ENCODE data around the gene SLC13A3. TPM values are rescaled to one million over a fixed set of nuclear protein-coding genes. Genes with fewer than 3 reads are reported as not detected.

SLC13A3 gene
- total RNA-seq, 3 donors from 2014 or later (not counting 1 experiment from before 2014, with no cell fraction given): 0.63 TPM; not detected in 1

DNA sequence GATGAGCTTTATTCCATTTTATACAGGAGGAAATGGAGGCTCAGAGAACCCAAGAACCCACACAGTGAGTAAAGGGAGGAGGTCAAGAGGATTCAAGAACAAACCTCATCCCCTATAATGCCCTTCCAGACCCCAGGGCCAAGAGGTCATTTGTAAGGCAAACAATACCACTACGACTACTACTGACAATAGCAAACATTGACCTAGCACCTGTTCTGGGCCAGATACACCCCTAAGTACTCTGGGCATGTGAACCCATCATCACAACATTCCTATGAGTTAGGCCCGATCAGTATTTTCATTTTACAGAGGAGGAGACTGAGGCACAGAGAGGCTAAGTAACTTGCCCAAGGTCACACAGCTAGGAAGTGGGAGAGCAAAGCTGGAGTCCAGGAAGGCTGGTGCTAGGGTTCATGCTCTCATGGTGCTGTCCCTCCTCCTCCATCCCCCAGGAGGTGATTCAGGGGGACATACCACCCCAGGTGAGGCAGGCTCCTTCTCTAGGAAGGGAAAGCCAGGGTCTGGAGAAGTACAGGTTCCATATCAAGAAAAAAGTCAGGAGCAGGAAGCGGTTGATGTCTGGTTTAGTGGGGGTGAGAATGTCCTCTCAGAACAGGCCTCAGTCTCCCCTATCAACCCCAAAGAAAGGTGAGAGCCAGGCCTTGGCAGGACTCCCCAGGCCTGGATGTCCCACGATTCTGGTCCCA, 13.7 kb downstream of the SLC13A3 start:
- Mint-ChIP-seq H3K36me3 (no peaks in the 10 kb centered on the region), H3K27ac (no peak overlapping the region), H3K27me3 (ENCODE audit: low read depth in 2 of 2) (peaks cover 5 to 7% of the 10 kb centered on the region in 2 donors), H3K9me3 (no peaks in the 10 kb centered on the region), H3K4me1 (no peaks in the 10 kb centered on the region), H3K4me3 (no peak overlapping the region)
- ATAC-seq: no peak
- WGBS (ENCODE audit: insufficient coverage): 85% methylated on average over 3 of the region's 4 CpGs
- Histone ChIP-seq H3K9me3 (ENCODE audit: control insufficient read depth, insufficient read depth, low read length) (no peaks in the 10 kb centered on the region), H3K36me3 (ENCODE audit: control insufficient read depth, insufficient read depth, low read length) (no peaks in the 10 kb centered on the region), H3K4me3 (ENCODE audit: low read length) (no peak overlapping the region), H3K27ac (ENCODE audit: low read length) (no peak overlapping the region), H3K27me3 (ENCODE audit: control insufficient read depth, insufficient read depth, low read length) (no peaks in the 10 kb centered on the region), H3K4me1 (ENCODE audit: control insufficient read depth, insufficient read depth, low read length) (no peaks in the 10 kb centered on the region)
- DNase-seq: no peak
- TF ChIP-seq, protein P1, sequence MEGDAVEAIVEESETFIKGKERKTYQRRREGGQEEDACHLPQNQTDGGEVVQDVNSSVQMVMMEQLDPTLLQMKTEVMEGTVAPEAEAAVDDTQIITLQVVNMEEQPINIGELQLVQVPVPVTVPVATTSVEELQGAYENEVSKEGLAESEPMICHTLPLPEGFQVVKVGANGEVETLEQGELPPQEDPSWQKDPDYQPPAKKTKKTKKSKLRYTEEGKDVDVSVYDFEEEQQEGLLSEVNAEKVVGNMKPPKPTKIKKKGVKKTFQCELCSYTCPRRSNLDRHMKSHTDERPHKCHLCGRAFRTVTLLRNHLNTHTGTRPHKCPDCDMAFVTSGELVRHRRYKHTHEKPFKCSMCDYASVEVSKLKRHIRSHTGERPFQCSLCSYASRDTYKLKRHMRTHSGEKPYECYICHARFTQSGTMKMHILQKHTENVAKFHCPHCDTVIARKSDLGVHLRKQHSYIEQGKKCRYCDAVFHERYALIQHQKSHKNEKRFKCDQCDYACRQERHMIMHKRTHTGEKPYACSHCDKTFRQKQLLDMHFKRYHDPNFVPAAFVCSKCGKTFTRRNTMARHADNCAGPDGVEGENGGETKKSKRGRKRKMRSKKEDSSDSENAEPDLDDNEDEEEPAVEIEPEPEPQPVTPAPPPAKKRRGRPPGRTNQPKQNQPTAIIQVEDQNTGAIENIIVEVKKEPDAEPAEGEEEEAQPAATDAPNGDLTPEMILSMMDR (IDR thresholded peaks at IDR 0.05): no peak
- intact Hi-C loops (cut with micrococcal nuclease): no loop called here

DNA sequence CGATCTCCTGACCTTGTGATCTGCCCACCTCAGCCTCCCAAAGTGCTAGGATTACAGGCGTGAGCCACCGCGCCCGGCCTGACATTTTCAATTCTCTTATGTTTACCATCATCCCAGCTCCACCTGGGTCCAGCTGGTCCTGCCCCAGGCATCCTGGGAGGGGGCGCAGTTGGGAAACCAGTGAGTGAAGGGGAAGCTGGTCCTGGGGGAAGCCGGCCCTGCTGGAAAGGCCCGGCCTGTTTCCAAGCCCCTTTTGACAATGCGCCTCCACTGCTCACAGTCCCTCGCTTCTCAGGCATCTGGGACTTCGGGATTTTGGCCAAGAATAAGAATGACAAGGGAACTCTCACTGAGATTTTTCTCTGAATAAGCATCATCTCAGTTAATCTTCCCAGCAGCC, 14.2 kb downstream of the SLC13A3 start:
- intact Hi-C loops (cut with micrococcal nuclease): no loop called here
- no peaks in the 10 kb centered on the region for H3K4me1 Mint-ChIP-seq
- Histone ChIP-seq H3K4me3 (ENCODE audit: low read length) (no peak overlapping the region), H3K4me1 (ENCODE audit: control insufficient read depth, insufficient read depth, low read length) (peaks cover 3% of the 10 kb centered on the region), H3K27ac (ENCODE audit: low read length) (no peak overlapping the region), H3K9me3 (ENCODE audit: control insufficient read depth, insufficient read depth, low read length) (no peaks in the 10 kb centered on the region), H3K27me3 (ENCODE audit: control insufficient read depth, insufficient read depth, low read length) (no peaks in the 10 kb centered on the region), H3K36me3 (ENCODE audit: control insufficient read depth, insufficient read depth, low read length) (no peaks in the 10 kb centered on the region)
- TF ChIP-seq, protein P1 (IDR thresholded peaks at IDR 0.05): no peak
- H3K27me3 Mint-ChIP-seq (ENCODE audit: low read depth in 2 of 2): peaks cover 5 to 7% of the 10 kb centered on the region in 2 donors
- no peaks in the 10 kb centered on the region for H3K9me3 Mint-ChIP-seq
- H3K27ac Mint-ChIP-seq: no peak overlapping the region
- DNase-seq: no peak
- H3K4me3 Mint-ChIP-seq: no peak overlapping the region
- 87% methylated on average over 11 of the region's 11 CpGs for WGBS (ENCODE audit: insufficient coverage)
- H3K36me3 Mint-ChIP-seq: no peaks in the 10 kb centered on the region
- ATAC-seq: no peak

DNA sequence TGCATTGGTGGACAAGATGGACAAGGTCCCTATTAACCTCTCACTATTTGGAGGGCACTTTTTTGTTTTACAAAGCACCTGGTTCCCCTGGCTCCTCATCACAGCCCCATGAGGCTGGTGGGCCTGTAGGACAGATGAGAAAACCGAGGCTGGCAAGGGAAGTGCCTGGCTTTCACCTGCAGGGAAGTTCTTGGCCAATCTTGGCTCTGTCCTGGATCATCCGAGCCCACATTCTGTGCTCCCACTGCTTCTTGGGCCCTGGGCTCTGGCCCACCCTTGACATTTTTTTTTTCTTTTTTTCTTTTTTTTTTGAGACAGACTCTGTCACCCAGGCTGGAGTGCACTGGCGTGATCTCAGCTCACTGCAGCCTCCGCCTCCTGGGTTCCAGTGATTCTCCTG, 14.7 kb downstream of the SLC13A3 start:
- Mint-ChIP-seq H3K27ac (no peak overlapping the region), H3K9me3 (no peaks in the 10 kb centered on the region), H3K36me3 (no peaks in the 10 kb centered on the region), H3K4me1 (peaks cover 0 to 1% of the 10 kb centered on the region in 2 donors), H3K4me3 (no peak overlapping the region), H3K27me3 (ENCODE audit: low read depth in 2 of 2) (peaks cover 5 to 7% of the 10 kb centered on the region in 2 donors)
- ATAC-seq (no peak), DNase-seq (no peak)
- Histone ChIP-seq H3K4me1 (ENCODE audit: control insufficient read depth, insufficient read depth, low read length) (peaks cover 8% of the 10 kb centered on the region), H3K4me3 (ENCODE audit: low read length) (no peak overlapping the region), H3K36me3 (ENCODE audit: control insufficient read depth, insufficient read depth, low read length) (no peaks in the 10 kb centered on the region), H3K9me3 (ENCODE audit: control insufficient read depth, insufficient read depth, low read length) (no peaks in the 10 kb centered on the region), H3K27ac (ENCODE audit: low read length) (no peak overlapping the region), H3K27me3 (ENCODE audit: control insufficient read depth, insufficient read depth, low read length) (no peaks in the 10 kb centered on the region)
- 86% methylated on average over 4 of the region's 4 CpGs for WGBS (ENCODE audit: insufficient coverage)
- TF ChIP-seq, protein P1 (IDR thresholded peaks at IDR 0.05): no peak
- intact Hi-C loops (cut with micrococcal nuclease): no loop called here

Data from natural killer cell (primary cell).